HCT116 (cell line): ENCODE measurements around the gene HMGCS2.

Experiments used
- SP1 ChIP-seq: IDR thresholded peaks from 2 replicates; pipeline ENCODE4 v1.6.1; 2012; ENCODE audit warnings: low read depth
- TF ChIP-seq, protein P1 (sequence below): IDR thresholded peaks from 2 replicates; pipeline ENCODE4 v1.6.1; 2012; ENCODE audit warnings: low read depth
- TF ChIP-seq, protein P2 (sequence below), 3 experiments: fragments of 200-600 bp in 1 of 3; sonication (generic) in 1 of 3; IDR thresholded peaks in 2 of 3; conservative IDR thresholded peaks in 1 of 3; 2 replicates each; pipeline ENCODE4 v1.5.1; 2012 to 2017; ENCODE audit warnings: low read depth in 2 of 3, low read length in 2 of 3, antibody characterized with exemption in 1 of 3, borderline replicate concordance in 1 of 3, control low read depth in 1 of 3, mild to moderate bottlenecking in 1 of 3, mixed read lengths in 1 of 3, mixed run types in 1 of 3, moderate library complexity in 1 of 3; ENCODE audit not compliant: insufficient read depth in 1 of 3

GRCh38 chr1:119739150-119739549 is 29.6 kb downstream of the HMGCS2 start:
- TF ChIP-seq SP1, result no peak
- TF ChIP-seq, protein P1, sequence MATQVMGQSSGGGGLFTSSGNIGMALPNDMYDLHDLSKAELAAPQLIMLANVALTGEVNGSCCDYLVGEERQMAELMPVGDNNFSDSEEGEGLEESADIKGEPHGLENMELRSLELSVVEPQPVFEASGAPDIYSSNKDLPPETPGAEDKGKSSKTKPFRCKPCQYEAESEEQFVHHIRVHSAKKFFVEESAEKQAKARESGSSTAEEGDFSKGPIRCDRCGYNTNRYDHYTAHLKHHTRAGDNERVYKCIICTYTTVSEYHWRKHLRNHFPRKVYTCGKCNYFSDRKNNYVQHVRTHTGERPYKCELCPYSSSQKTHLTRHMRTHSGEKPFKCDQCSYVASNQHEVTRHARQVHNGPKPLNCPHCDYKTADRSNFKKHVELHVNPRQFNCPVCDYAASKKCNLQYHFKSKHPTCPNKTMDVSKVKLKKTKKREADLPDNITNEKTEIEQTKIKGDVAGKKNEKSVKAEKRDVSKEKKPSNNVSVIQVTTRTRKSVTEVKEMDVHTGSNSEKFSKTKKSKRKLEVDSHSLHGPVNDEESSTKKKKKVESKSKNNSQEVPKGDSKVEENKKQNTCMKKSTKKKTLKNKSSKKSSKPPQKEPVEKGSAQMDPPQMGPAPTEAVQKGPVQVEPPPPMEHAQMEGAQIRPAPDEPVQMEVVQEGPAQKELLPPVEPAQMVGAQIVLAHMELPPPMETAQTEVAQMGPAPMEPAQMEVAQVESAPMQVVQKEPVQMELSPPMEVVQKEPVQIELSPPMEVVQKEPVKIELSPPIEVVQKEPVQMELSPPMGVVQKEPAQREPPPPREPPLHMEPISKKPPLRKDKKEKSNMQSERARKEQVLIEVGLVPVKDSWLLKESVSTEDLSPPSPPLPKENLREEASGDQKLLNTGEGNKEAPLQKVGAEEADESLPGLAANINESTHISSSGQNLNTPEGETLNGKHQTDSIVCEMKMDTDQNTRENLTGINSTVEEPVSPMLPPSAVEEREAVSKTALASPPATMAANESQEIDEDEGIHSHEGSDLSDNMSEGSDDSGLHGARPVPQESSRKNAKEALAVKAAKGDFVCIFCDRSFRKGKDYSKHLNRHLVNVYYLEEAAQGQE, result no peak
- TF ChIP-seq, protein P2, sequence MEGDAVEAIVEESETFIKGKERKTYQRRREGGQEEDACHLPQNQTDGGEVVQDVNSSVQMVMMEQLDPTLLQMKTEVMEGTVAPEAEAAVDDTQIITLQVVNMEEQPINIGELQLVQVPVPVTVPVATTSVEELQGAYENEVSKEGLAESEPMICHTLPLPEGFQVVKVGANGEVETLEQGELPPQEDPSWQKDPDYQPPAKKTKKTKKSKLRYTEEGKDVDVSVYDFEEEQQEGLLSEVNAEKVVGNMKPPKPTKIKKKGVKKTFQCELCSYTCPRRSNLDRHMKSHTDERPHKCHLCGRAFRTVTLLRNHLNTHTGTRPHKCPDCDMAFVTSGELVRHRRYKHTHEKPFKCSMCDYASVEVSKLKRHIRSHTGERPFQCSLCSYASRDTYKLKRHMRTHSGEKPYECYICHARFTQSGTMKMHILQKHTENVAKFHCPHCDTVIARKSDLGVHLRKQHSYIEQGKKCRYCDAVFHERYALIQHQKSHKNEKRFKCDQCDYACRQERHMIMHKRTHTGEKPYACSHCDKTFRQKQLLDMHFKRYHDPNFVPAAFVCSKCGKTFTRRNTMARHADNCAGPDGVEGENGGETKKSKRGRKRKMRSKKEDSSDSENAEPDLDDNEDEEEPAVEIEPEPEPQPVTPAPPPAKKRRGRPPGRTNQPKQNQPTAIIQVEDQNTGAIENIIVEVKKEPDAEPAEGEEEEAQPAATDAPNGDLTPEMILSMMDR (IDR thresholded peaks at IDR 0.05 in 2 of 3, conservative IDR thresholded peaks at IDR 0.05 in 1 of 3; ENCODE audit: borderline replicate concordance in 1 of 3, insufficient read depth in 1 of 3, low read depth in 2 of 3, low read length in 2 of 3), result no peak
